Measurements from ENCODE around the gene FOSL2. TPM values are rescaled to one million over a fixed set of nuclear protein-coding genes. Genes with fewer than 3 reads are reported as not detected.

The FOSL2 gene
- total RNA-seq, 1 donor from 2014 or later = 74.9 TPM

DNA sequence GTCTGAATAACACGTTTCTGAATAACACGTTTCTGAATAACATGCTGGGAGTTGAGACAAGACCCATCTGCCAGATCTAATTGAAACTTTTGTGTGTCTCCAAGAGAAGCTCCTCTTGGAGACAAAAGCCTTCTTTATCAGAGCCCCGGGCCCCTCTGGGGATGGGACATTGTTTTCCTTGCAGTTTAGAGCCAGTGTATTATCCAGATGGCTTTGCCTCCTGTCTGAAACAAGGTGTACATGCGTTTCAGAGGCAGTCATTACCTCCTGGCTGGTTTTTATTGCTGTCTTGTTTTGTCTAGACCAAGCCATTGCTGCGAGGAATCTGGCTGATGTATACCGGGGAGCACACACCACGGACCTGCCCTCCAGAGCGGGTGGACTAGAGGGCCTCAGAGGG lies 7.8 kb downstream of the FOSL2 start:
- TF ChIP-seq, protein P1, sequence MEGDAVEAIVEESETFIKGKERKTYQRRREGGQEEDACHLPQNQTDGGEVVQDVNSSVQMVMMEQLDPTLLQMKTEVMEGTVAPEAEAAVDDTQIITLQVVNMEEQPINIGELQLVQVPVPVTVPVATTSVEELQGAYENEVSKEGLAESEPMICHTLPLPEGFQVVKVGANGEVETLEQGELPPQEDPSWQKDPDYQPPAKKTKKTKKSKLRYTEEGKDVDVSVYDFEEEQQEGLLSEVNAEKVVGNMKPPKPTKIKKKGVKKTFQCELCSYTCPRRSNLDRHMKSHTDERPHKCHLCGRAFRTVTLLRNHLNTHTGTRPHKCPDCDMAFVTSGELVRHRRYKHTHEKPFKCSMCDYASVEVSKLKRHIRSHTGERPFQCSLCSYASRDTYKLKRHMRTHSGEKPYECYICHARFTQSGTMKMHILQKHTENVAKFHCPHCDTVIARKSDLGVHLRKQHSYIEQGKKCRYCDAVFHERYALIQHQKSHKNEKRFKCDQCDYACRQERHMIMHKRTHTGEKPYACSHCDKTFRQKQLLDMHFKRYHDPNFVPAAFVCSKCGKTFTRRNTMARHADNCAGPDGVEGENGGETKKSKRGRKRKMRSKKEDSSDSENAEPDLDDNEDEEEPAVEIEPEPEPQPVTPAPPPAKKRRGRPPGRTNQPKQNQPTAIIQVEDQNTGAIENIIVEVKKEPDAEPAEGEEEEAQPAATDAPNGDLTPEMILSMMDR (IDR thresholded peaks at IDR 0.05) = no peak
- Histone ChIP-seq H3K27me3 (ENCODE audit: low read depth) (no peaks in the 10 kb centered on the region), H3K9me3 (no peaks in the 10 kb centered on the region), H3K36me3 (peaks cover 71% of the 10 kb centered on the region), H3K4me3 (no peak overlapping the region), H3K27ac (peak overlapping the region; percentile 10), H3K4me1 (peaks cover 85% of the 10 kb centered on the region)
- DNase-seq = no peak
- intact Hi-C loops (cut with DNase I) = no loop called here
- ATAC-seq = no peak

GRCh38 chr2:28400921-28401320 lies 8.3 kb downstream of the FOSL2 start:
- H3K9me3 ChIP-seq = no peaks in the 10 kb centered on the region
- H3K4me3 ChIP-seq = no peak overlapping the region
- H3K27me3 ChIP-seq (ENCODE audit: low read depth) = no peaks in the 10 kb centered on the region
- ATAC-seq (no peak), DNase-seq (no peak)
- H3K27ac ChIP-seq = peak overlapping the region; percentile 10
- TF ChIP-seq, protein P1 (IDR thresholded peaks at IDR 0.05) = no peak
- H3K36me3 ChIP-seq = peaks cover 76% of the 10 kb centered on the region
- intact Hi-C loops (cut with DNase I) = no loop called here
- peaks cover 90% of the 10 kb centered on the region for H3K4me1 ChIP-seq

DNA sequence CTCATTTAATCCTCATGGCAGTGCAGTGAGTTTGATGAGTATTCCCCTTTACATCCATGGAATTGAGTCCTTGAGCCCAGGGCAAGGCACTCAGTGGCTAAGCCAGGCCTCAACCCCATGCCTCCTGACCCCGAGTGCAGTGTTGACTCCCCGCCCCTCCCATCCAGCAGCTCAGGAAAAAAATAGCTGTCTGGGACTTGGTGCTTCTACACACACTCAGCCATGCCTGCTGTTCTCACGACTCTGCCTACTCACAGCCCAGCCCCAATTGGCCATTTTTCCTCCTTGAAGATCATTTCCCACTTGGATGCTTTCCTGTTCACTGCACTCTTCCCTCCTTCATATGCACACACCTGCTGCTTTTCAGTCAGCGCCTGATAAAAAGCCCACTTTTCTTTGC lies 8.8 kb downstream of the FOSL2 start:
- no peaks in the 10 kb centered on the region for H3K9me3 ChIP-seq
- no peak overlapping the region for H3K4me3 ChIP-seq
- peaks cover 81% of the 10 kb centered on the region for H3K36me3 ChIP-seq
- peak in 1 of 2 donors; percentile 13 for ATAC-seq
- TF ChIP-seq, protein P1 (IDR thresholded peaks at IDR 0.05) = no peak
- peaks cover 95% of the 10 kb centered on the region for H3K4me1 ChIP-seq
- H3K27ac ChIP-seq = no peak overlapping the region
- no peaks in the 10 kb centered on the region for H3K27me3 ChIP-seq (ENCODE audit: low read depth)
- no peak for DNase-seq
- intact Hi-C loops (cut with DNase I) = no loop called here

GRCh38 chr2:28401948-28402550 lies 9.4 kb downstream of the FOSL2 start:
- H3K27ac ChIP-seq = no peak overlapping the region
- TF ChIP-seq, protein P1 (IDR thresholded peaks at IDR 0.05) = no peak
- intact Hi-C loops (cut with DNase I) = no loop called here
- ATAC-seq (no peak), DNase-seq (no peak)
- peaks cover 87% of the 10 kb centered on the region for H3K36me3 ChIP-seq
- no peaks in the 10 kb centered on the region for H3K9me3 ChIP-seq
- no peaks in the 10 kb centered on the region for H3K27me3 ChIP-seq (ENCODE audit: low read depth)
- peaks cover 99% of the 10 kb centered on the region for H3K4me1 ChIP-seq
- H3K4me3 ChIP-seq = no peak overlapping the region

DNA sequence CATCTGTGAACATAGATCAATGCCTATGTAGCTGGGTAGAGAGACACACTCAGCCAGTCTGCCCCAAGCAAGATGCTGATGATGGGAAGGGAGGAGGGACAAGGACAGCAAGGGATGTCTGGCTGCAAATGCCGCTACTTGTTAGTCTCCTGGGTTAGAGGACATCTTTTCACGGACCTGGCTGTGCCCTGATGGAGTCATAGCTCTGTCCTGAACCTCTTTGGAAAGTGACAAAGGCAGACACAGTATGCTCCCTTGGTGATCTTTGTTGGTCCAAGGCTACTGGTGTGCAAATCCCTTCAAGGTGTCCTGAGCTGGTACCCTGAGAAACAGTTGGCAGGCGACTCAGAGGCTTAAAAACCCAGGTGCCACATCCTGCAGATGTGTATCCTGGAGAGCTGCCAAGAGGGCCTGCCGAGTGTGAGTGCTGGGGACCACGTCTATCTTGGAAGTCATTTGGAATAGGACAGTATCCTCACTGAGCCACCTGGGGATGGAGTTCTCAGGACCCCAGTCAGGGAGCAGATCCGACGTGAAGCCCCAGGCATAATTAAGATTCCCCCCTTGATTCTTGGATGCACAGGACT lies 10.8 kb downstream of the FOSL2 start:
- Histone ChIP-seq H3K4me1 (peaks cover 99% of the 10 kb centered on the region), H3K27me3 (ENCODE audit: low read depth) (no peaks in the 10 kb centered on the region), H3K4me3 (no peak overlapping the region), H3K36me3 (peaks cover 90% of the 10 kb centered on the region), H3K9me3 (no peaks in the 10 kb centered on the region), H3K27ac (no peak overlapping the region)
- intact Hi-C loops (cut with DNase I) = no loop called here
- no peak for ATAC-seq
- no peak for DNase-seq
- TF ChIP-seq, protein P1 (IDR thresholded peaks at IDR 0.05) = no peak

All from lower lobe of right lung (tissue), 2 donors.